Measurements from ENCODE around the gene JUN.

JUN gene

DNA sequence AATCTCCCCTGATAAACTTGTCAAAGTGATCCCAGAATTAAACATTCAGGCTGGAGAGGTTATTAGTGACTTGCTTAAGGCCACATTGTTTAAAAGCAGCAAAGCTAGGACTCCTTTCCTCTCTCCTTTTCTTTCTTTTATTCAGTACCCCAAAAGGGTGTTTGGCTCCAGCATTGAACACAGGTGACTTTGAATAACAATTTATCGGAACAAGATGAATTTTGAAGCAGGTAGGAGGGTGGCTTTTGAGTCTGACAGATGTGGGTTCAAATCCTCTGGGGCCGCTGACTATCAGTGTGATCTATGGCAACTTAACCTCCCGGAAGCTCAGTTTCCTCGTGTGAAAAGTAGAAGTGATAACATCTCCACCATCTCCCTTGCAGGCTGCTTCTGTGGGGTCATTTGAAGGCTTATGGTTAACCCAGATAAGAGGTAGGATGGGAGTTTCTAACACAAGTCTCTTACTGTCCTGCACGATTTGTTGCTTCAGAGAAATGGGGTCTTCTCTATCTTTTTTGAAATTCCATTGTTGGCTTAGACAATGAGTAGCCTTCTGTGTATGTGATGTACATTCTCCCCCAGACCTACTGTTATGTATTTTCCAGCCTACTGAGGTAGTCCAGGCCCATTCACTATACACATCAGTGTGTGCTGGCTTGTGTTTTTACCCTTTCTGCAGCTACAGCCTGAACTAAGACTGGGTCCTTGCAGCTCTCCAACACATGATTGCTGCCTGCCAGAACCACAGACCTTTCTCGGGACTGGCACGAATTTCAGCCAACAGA, 29.0 kb downstream of the JUN start:
- peak; percentile 3 for DNase-seq

- no peak for DNase-seq
These were observed 29.7 kb downstream of the JUN start for GRCh38 chr1:58754073-58754613.

- DNase-seq = no peak
These were observed 30.4 kb downstream of the JUN start for GRCh38 chr1:58753431-58753866.

GRCh38 chr1:58749646-58750045, 34.2 kb downstream of the JUN start:
- no peak for DNase-seq

DNA sequence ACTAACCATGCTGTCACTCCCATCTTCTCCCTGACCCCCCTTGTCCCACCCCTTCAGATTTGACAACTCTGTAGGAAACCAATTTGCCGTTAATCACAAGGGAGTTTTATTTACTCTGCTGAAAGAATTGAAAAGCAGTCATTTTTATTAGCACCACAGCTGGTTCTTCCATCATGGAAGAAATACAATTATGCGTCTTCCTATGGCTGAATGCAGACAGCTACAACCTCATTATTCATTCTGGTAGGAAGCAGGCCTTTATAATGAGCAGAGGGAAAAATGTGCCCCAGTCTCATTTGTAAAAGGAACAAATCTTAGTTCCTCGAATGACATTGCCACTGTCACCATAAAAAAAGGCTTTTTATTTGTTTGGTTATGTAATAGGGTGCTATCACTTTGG, 35.2 kb downstream of the JUN start:
- DNase-seq = no peak

DNA sequence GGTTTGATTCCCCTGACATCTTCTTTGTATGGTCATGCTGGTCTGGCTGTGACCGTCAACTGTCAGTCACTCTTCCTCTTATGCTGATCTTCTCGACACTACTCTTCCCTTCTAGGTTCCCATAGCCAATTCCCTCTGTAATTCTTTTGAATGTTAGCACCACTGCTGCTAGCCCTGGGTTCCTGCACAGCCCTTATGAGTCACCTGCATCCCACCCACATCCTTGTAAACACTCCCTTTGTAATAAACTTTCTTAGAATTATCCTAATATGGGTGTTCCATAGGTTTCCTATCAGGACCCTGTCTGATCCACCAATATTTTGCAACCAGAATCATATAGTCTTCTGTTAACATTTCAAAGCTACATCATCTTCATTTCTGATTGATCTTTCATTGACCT, 37.1 kb downstream of the JUN start:
- DNase-seq = no peak

DNA sequence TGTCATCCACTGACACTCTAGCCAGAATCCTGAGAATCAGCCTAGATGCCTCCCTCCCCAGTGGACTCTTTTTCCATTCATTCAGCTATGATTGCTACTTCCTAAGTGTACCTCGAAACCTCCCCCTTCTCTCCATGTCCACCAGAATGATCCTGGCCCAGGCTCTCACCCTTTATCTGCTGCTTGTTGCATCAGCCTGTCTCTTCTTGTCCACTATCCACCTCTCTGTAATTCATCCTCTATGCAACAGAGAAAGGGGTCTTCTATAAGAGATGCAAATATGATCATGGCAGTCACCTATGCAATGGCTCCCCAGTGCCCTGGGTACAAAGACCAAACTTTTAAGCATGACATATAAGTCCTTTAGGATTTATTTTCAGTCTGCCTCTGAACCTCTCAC, 37.7 kb downstream of the JUN start:
- DNase-seq = no peak

DNA sequence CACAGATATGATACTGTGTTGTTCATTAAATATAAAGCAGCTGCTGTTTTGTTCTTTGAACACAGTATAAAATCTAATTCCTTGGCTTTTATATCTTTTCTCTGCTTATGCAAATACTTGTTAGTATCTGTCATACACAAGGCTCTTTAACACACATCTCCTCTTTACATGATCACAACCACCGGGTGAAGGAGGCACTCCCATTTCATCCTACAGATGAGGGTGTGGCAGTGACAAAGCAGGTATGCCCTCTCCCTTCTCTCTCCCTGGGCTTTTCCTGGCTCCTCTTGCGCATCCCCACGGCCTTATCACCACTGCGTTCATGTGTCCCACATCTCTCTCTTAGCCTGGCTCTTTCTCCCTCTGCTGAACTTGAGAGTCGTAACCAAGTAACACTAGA, 38.2 kb downstream of the JUN start:
- no peak for DNase-seq

DNA sequence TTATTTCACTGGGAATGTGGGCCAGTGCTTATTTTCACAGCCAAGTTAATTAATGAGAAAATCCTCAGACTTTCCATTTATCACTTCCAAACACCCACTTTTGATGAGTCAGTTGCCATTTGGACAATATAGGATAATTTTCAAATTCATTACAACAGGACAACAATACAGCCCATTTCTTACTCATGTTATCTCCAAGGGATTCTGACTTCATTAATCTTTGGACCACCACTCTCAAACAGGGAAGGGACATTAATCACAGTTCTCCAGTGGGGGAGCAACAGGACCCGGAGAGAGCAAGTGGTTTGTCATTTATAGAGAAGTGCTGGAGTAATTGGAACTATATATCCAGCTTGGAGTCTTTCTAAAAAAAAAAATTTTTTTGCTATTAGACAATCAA, 38.7 kb downstream of the JUN start:
- no peak for DNase-seq

DNA sequence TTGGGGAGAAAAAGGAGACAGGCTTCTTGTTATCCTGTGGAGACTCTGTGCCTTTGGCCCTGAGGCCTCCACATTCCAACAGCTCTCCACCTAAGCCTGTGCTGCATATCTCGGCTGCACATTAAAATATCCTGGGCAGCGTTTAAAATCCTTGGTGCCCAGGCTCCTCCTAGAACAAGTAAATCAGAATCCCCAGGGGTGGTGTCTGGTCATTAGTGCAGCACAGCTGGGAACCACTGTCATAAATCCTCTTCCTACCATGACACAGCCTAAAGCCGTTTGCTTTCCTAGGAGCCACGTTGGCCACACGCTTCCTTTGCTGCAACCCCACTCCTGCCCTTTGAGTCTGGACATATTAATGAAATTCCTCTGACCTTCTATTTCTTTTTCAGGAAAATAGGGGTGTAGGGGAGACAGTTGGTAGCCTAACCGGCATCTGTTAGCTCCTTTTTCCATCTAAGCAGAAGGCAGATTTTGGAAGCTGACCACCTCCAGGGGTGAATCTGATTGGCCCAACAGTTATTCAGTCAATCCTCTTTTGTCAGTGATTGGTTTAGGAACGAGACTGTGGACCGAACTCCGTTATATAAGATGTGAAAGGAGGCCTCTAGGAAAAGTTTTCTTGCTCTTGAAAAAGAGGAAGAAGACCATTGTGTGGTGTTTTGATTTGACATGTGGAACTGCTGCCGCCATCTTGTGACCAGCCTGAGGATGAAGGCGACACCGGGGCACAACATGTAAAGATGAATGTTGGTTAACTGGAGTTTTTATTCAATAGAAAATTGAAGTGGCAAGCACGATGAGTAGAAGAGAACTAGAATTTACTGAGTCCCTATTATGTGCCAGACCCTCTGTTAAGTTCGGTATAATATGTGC, 41.9 kb downstream of the JUN start:
- DNase-seq = no peak

GRCh38 chr1:58739856-58740466, 43.9 kb downstream of the JUN start:
- DNase-seq = no peak

DNA sequence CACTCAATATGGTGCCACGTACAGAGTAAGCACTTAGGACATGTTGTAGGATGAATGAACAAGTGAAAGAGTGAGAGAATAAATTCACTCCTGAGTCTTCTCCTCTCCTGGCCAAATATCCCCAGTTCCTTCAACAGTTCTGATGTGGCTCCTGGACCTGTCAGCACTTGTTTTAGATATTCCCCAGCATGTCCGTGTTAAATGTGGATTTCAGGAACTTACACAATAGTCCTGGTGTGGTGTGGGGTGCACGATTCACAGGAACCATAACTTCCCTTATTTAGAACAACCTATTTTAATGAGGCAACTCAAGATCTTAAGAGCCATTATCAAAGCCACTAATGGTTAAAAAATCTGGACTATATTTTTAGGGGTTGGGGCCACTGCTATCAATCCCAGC, 45.0 kb downstream of the JUN start:
- no peak for DNase-seq

- DNase-seq = no peak
These were observed 48.3 kb downstream of the JUN start for GRCh38 chr1:58735586-58735985.

GRCh38 chr1:58734630-58735029, 49.2 kb downstream of the JUN start:
- no peak for DNase-seq

GRCh38 chr1:58732087-58732775, 51.6 kb downstream of the JUN start:
- no peak for DNase-seq
